GM18526 (cell line): ENCODE data around the gene AP1S1.

Experiments
- POLR2A ChIP-seq: IDR thresholded peaks from 3 replicates; pipeline ENCODE4 v1.6.1; 2011; ENCODE audit not compliant: insufficient read length; ENCODE audit errors: extremely low read depth

Gene AP1S1

GRCh38 chr7:101165075-101165957 is 11.0 kb downstream of the AP1S1 start, which contains the start of gene VGF:
Gene VGF, minus strand, starts transcription at chr7:101165569. Its CDS starts 726 bp downstream, at chr7:101164843.
- no peak for TF ChIP-seq POLR2A

GRCh38 chr7:101165958-101166647 is 11.8 kb downstream of the AP1S1 start:
- no peak for TF ChIP-seq POLR2A

DNA sequence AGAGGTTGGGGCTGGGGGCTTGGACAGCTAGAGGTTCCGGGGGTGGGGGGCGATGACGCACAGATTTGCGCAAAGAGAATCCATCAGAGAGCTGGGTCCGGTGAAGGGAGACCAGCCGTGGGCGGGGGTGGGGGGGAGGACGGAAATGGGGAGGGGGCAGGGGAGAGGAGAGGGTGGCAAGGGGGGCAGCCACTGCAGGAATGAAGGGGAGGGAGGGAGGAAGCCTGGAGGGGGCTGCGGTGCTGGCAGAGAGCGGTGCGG is 12.3 kb downstream of the AP1S1 start:
- TF ChIP-seq POLR2A: no peak

DNA sequence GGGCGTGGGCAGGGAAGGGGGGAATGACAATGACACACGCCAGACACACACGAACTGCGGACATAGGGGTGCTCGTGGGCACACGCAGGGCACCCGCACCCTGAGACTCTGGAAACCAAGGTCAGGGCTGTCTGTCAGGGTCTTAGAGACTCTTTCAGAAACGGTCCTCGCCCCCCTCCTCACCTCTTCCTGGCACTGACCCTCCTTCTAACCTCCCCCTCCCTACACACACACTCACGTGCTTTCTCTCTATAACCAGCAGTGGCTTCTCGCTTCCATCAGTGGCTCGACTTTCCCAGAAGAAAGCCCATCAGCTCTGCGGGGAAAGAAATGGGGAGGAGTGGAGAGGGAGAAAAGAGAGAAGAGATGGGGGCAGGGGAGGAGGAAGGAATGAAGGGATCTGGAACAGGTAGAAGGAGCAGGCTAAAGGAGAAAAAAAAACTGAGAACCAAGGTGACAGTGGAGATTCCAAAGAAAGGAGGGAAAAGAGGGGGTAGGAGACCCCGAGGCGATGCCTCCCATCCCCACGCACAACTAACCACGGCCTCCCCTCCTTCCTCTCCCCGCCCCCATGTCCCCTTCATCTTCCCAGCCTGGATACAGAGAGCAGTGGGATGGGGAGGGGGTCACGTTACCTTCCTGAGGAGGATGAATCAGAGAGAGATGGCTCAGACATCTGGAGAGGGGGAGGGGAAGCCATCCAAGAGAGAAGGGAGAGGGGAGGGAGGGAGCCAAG is 12.8 kb downstream of the AP1S1 start:
- no peak for TF ChIP-seq POLR2A

GRCh38 chr7:101167645-101168411 is 13.6 kb downstream of the AP1S1 start:
- no peak for TF ChIP-seq POLR2A

GRCh38 chr7:101168412-101169049 is 14.3 kb downstream of the AP1S1 start:
- TF ChIP-seq POLR2A: no peak

- TF ChIP-seq POLR2A: no peak
Measured at GRCh38 chr7:101169110-101169837, 15.0 kb downstream of the AP1S1 start.

GRCh38 chr7:101169838-101170551 is 15.7 kb downstream of the AP1S1 start:
- TF ChIP-seq POLR2A: no peak

- no peak for TF ChIP-seq POLR2A
Measured at GRCh38 chr7:101170617-101171441, 16.6 kb downstream of the AP1S1 start.

DNA sequence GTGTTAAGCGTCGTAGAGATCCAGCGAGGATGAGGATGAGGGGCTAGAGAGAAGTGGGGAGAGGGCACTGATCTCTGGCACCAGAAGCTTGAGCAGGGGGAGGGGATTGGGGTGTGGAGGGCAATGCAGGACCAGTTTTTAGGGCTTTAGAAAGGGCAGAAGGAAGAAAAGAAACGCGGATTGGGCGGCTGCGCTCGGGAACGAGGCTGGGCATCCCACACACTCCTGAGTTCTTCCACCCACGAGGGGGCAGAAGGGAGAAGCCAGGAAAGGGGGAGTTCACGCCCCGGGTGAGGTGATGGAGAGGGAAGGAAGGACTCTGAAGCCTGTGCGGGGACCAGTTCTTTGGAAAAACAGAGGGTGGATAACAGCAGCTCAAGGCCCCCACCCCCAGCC is 17.2 kb downstream of the AP1S1 start:
- TF ChIP-seq POLR2A: no peak

GRCh38 chr7:101172005-101172853 is 18.0 kb downstream of the AP1S1 start:
- TF ChIP-seq POLR2A: no peak
